RWPE2 (cell line): ENCODE results near the gene UNC5A.
A peak's percentile ranks its signal among the peaks of the same experiment; 100 is the strongest.

Experiments used
- ATAC-seq: fragments of 200-7000 bp; cut with Tn5 transposase; 3 replicates; pipeline ENCODE4 v1.9.1; 2021; ENCODE audit warnings: low read depth
- DNase-seq: peaks from one replicate; pipeline ENCODE4 v3.0.0-alpha.2; 2020; ENCODE audit warnings: low spot score
- H3K27ac ChIP-seq: fragments of 450-650 bp; 2 replicates; pipeline ENCODE4 v1.5.1; 2017; ENCODE audit warnings: mild to moderate bottlenecking; ENCODE audit not compliant: poor library complexity, severe bottlenecking
- H3K27me3 ChIP-seq: fragments of 250-450 bp; sonication (Bioruptor Pico); 2 replicates; pipeline ENCODE4 v1.5.1; 2021; ENCODE audit warnings: mild to moderate bottlenecking, moderate library complexity; ENCODE audit not compliant: insufficient read depth, poor library complexity, severe bottlenecking
- H3K36me3 ChIP-seq: fragments of 250-450 bp; sonication (Bioruptor Pico); 2 replicates; pipeline ENCODE4 v1.5.1; 2020; ENCODE audit warnings: low read depth, mild to moderate bottlenecking, moderate library complexity
- H3K4me1 ChIP-seq: fragments of 250-450 bp; sonication (Bioruptor Pico); 2 replicates; pipeline ENCODE4 v1.5.1; 2021; ENCODE audit warnings: mild to moderate bottlenecking, moderate library complexity; ENCODE audit not compliant: insufficient read depth, poor library complexity, severe bottlenecking
- H3K4me3 ChIP-seq: fragments of 250-450 bp; sonication (Bioruptor Pico); 2 replicates; pipeline ENCODE4 v1.5.1; 2021; ENCODE audit warnings: mild to moderate bottlenecking, moderate library complexity; ENCODE audit not compliant: severe bottlenecking
- H3K9me3 ChIP-seq: fragments of 250-450 bp; sonication (Bioruptor Pico); 2 replicates; pipeline ENCODE4 v1.5.1; 2021; ENCODE audit warnings: mild to moderate bottlenecking, moderate library complexity; ENCODE audit not compliant: severe bottlenecking
- CTCF ChIP-seq: fragments of 450-650 bp; IDR thresholded peaks from one replicate; pipeline ENCODE4 v1.5.1; 2017; ENCODE audit warnings: mild to moderate bottlenecking, moderate library complexity; ENCODE audit not compliant: poor library complexity, severe bottlenecking

UNC5A gene

GRCh38 chr5:176908675-176909368 is 98.5 kb downstream of the UNC5A start:
- H3K9me3 ChIP-seq = no peaks in the 10 kb centered on the region
- H3K4me3 ChIP-seq = no peak overlapping the region
- H3K27me3 ChIP-seq = no peaks in the 10 kb centered on the region
- TF ChIP-seq CTCF = no peak
- DNase-seq = no peak
- ATAC-seq = no peak
- H3K27ac ChIP-seq = no peak overlapping the region
- H3K36me3 ChIP-seq = peaks cover 80% of the 10 kb centered on the region
- H3K4me1 ChIP-seq = no peaks in the 10 kb centered on the region

GRCh38 chr5:176912115-176912514 is 101.8 kb downstream of the UNC5A start:
- H3K9me3 ChIP-seq = no peaks in the 10 kb centered on the region
- no peaks in the 10 kb centered on the region for H3K4me1 ChIP-seq
- H3K27ac ChIP-seq = no peak overlapping the region
- H3K4me3 ChIP-seq = no peak overlapping the region
- H3K36me3 ChIP-seq = peaks cover 60% of the 10 kb centered on the region
- ATAC-seq (no peak), DNase-seq (no peak)
- no peaks in the 10 kb centered on the region for H3K27me3 ChIP-seq
- no peak for TF ChIP-seq CTCF

- Histone ChIP-seq H3K9me3 (no peaks in the 10 kb centered on the region), H3K4me1 (no peaks in the 10 kb centered on the region), H3K4me3 (no peak overlapping the region), H3K27me3 (no peaks in the 10 kb centered on the region), H3K36me3 (peaks cover 53% of the 10 kb centered on the region), H3K27ac (no peak overlapping the region)
- TF ChIP-seq CTCF = no peak
- DNase-seq = no peak
- ATAC-seq = no peak
Observed at GRCh38 chr5:176915906-176916305, 105.5 kb downstream of the UNC5A start.

- Histone ChIP-seq H3K27ac (no peak overlapping the region), H3K4me3 (no peak overlapping the region), H3K27me3 (no peaks in the 10 kb centered on the region), H3K36me3 (peaks cover 52% of the 10 kb centered on the region), H3K4me1 (no peaks in the 10 kb centered on the region), H3K9me3 (no peaks in the 10 kb centered on the region)
- TF ChIP-seq CTCF = no peak
- ATAC-seq (peak; percentile 29; the same call in 1 of the 3 replicates), DNase-seq (no peak)
Observed at GRCh38 chr5:176916337-176916736, 106.0 kb downstream of the UNC5A start.

- Histone ChIP-seq H3K36me3 (peaks cover 61% of the 10 kb centered on the region), H3K9me3 (no peaks in the 10 kb centered on the region), H3K27ac (no peak overlapping the region), H3K4me1 (no peaks in the 10 kb centered on the region), H3K27me3 (no peaks in the 10 kb centered on the region), H3K4me3 (no peak overlapping the region)
- DNase-seq (no peak), ATAC-seq (no peak)
- TF ChIP-seq CTCF = no peak
Observed at GRCh38 chr5:176918613-176919012, 108.3 kb downstream of the UNC5A start.
